ENCODE results near the gene ACOT11. TPM values are rescaled to one million over a fixed set of nuclear protein-coding genes. Genes with fewer than 3 reads are reported as not detected.

Gene ACOT11
- polyA plus RNA-seq, 1 of the 3 experiments (the other 2 are of a cell fraction), result 6.9 TPM

DNA sequence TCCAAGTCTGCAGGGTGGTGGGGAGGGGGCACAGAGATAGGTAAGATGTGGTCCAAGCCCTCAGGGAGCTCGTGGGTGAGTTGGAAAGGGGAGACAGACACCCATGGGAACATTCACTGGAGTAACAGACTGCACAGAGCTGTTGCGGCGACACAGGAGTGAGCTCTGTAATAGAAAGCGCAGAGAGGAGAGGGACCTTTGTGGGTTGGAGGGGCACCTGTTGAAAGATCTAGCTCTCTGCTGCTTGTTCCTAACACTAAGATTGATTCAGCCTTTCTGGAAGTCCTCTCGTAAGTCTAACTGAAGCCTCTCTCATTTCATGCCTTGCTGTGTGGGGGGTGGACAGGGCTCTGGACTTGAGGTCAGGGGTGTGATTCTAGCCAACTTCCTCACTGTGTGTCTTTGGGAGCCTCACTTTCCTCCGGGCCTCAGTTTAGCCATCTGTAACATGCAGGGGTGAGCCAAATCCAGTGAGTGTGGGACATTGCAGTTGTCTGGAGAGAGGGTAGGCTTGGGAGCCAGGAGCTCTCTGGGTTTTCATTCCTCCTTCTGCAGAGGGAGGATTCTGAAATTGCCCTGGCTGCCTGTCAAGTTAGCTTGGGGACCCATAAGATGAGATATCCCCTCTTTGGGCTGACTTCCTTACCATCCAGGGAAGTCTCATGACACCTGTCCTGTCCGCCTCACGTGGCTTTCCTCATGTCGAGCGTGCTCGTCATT lies 2.0 kb upstream of the ACOT11 start:
- Histone ChIP-seq H3K9ac (no peak overlapping the region), H3K4me2 (no peak overlapping the region), H3K9me2 (no peaks in the 10 kb centered on the region), H3K36me3 (replicated peaks in 1 of 2; ENCODE audit: control insufficient read depth in 1 of 2, insufficient read depth in 2 of 2, low read length in 1 of 2) (no peaks in the 10 kb centered on the region), H4K20me1 (ENCODE audit: insufficient read depth) (no peaks in the 10 kb centered on the region), H2AFZ (ENCODE audit: low read depth) (no peak overlapping the region), H3K79me2 (ENCODE audit: insufficient read depth) (no peaks in the 10 kb centered on the region; the same call in 1 of the 2 replicates), H3F3A (replicated peaks; ENCODE audit: insufficient read depth) (peaks cover 19% of the 10 kb centered on the region), H3K27ac (ENCODE audit: low read depth in 2 of 2, low read length in 1 of 2) (peak overlapping the region in 1 of 2 experiments; percentile 96; a peak in 2 of 4 replicates), H3K4me1 (ENCODE audit: control insufficient read depth in 1 of 2, insufficient read depth in 2 of 2, low read depth in 1 of 2, low read length in 1 of 2) (peaks cover 33 to 75% of the 10 kb centered on the region in 2 experiments), H3K27me3 (ENCODE audit: insufficient read depth) (no peaks in the 10 kb centered on the region), H3K9me3 (no peaks in the 10 kb centered on the region), H3K4me3 (ENCODE audit: low read depth in 2 of 2, low read length in 1 of 2) (no peak overlapping the region)
- 98% methylated on average over 11 of the region's 11 CpGs for WGBS (ENCODE audit: low lambda C conversion rate)
- ChIA-PET CTCF (interaction anchor here (0.7 to 3.4 kb wide), 4 partner anchors 25 to 57 kb away, joined by 3 to 40 read pairs (median 18); no protein-coding TSS in a partner anchor), POLR2A (no interaction called here)
- DNase-seq, result no peak
- TF ChIP-seq, protein P1, sequence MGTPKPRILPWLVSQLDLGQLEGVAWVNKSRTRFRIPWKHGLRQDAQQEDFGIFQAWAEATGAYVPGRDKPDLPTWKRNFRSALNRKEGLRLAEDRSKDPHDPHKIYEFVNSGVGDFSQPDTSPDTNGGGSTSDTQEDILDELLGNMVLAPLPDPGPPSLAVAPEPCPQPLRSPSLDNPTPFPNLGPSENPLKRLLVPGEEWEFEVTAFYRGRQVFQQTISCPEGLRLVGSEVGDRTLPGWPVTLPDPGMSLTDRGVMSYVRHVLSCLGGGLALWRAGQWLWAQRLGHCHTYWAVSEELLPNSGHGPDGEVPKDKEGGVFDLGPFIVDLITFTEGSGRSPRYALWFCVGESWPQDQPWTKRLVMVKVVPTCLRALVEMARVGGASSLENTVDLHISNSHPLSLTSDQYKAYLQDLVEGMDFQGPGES (IDR thresholded peaks at IDR 0.05; ENCODE audit: low read depth, low read length), result no peak
- no peak for TF ChIP-seq NRF1 (IDR thresholded peaks at IDR 0.05; ENCODE audit: low read depth, low read length)
- TF ChIP-seq MXI1 (IDR thresholded peaks at IDR 0.05; ENCODE audit: low read depth, low read length), result no peak
- TF ChIP-seq CHD2 (IDR thresholded peaks at IDR 0.05; ENCODE audit: low read length, partially characterized antibody), result no peak
- TF ChIP-seq, protein P2, sequence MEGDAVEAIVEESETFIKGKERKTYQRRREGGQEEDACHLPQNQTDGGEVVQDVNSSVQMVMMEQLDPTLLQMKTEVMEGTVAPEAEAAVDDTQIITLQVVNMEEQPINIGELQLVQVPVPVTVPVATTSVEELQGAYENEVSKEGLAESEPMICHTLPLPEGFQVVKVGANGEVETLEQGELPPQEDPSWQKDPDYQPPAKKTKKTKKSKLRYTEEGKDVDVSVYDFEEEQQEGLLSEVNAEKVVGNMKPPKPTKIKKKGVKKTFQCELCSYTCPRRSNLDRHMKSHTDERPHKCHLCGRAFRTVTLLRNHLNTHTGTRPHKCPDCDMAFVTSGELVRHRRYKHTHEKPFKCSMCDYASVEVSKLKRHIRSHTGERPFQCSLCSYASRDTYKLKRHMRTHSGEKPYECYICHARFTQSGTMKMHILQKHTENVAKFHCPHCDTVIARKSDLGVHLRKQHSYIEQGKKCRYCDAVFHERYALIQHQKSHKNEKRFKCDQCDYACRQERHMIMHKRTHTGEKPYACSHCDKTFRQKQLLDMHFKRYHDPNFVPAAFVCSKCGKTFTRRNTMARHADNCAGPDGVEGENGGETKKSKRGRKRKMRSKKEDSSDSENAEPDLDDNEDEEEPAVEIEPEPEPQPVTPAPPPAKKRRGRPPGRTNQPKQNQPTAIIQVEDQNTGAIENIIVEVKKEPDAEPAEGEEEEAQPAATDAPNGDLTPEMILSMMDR (IDR thresholded peaks at IDR 0.05), result no peak
- TF ChIP-seq POLR2AphosphoS5 (IDR thresholded peaks at IDR 0.05; ENCODE audit: low read depth, low read length), result no peak
- no peak for TF ChIP-seq FOXJ3 (CRISPR knock-in tag; IDR thresholded peaks at IDR 0.05)

- no peak overlapping the region for H3K4me3 ChIP-seq (ENCODE audit: low read depth in 2 of 2, low read length in 1 of 2)
- WGBS (ENCODE audit: low lambda C conversion rate), result 91% methylated on average over 8 of the region's 10 CpGs
- CTCF ChIA-PET, result interaction anchor here (0.9 to 3.4 kb wide), 20 partner anchors 8 to 477 kb away, joined by 3 to 40 read pairs (median 6); partner anchors contain the start of genes CYB5RL and MRPL37
- H3K27ac ChIP-seq (ENCODE audit: low read depth in 2 of 2, low read length in 1 of 2), result peak overlapping the region; percentile 82 to 96; a peak in 3 of 4 replicates
- no peaks in the 10 kb centered on the region for H3K9me2 ChIP-seq
- H3K4me1 ChIP-seq (ENCODE audit: control insufficient read depth in 1 of 2, insufficient read depth in 2 of 2, low read depth in 1 of 2, low read length in 1 of 2), result peaks cover 33 to 72% of the 10 kb centered on the region in 2 experiments
- H3K9me3 ChIP-seq, result no peaks in the 10 kb centered on the region
- H4K20me1 ChIP-seq (ENCODE audit: insufficient read depth), result no peaks in the 10 kb centered on the region
- no peak overlapping the region for H3K9ac ChIP-seq
- H3F3A ChIP-seq (replicated peaks; ENCODE audit: insufficient read depth), result peaks cover 19% of the 10 kb centered on the region
- POLR2A ChIA-PET, result interaction anchor here (1.4 to 1.9 kb wide), 4 partner anchors 12 to 140 kb away, joined by 4 to 13 read pairs (median 6); no protein-coding TSS in a partner anchor
- DNase-seq, result no peak
- H3K27me3 ChIP-seq (ENCODE audit: insufficient read depth), result no peaks in the 10 kb centered on the region
- peak overlapping the region; percentile 78; the same call in 1 of the 2 replicates for H3K4me2 ChIP-seq
- no peaks in the 10 kb centered on the region; the same call in 1 of the 2 replicates for H3K79me2 ChIP-seq (ENCODE audit: insufficient read depth)
- H3K36me3 ChIP-seq (replicated peaks in 1 of 2; ENCODE audit: control insufficient read depth in 1 of 2, insufficient read depth in 2 of 2, low read length in 1 of 2), result no peaks in the 10 kb centered on the region
- no peak overlapping the region for H2AFZ ChIP-seq (ENCODE audit: low read depth)
- TF ChIP-seq TAF1 (IDR thresholded peaks at IDR 0.05; ENCODE audit: borderline replicate concordance, low read depth, low read length) (no peak), USF1 (IDR thresholded peaks at IDR 0.05; ENCODE audit: borderline replicate concordance, low read depth) (0 out of 2 replicates have a peak, but pooled peaks have one; percentile 43)
These were observed 1.2 kb upstream of the ACOT11 start for GRCh38 chr1:54546651-54547401.
